8988T (cell line): Measurements from ENCODE around the gene PP2D1.
"Not testable (repeated sequence)": the region's sequence is repeated elsewhere in the genome, so short reads cannot be mapped to it uniquely, and the experiment has no call there.

ENCODE experiments used
- DNase-seq: peaks from one replicate; pipeline ENCODE4 v3.0.0; 2011

The PP2D1 gene

GRCh38 chr3:19961960-19962359, 50.1 kb downstream of the PP2D1 start:
- no peak for DNase-seq

GRCh38 chr3:19960696-19961095, 51.4 kb downstream of the PP2D1 start:
- DNase-seq: no peak

GRCh38 chr3:19959505-19959904, 52.6 kb downstream of the PP2D1 start:
- DNase-seq: no peak

DNA sequence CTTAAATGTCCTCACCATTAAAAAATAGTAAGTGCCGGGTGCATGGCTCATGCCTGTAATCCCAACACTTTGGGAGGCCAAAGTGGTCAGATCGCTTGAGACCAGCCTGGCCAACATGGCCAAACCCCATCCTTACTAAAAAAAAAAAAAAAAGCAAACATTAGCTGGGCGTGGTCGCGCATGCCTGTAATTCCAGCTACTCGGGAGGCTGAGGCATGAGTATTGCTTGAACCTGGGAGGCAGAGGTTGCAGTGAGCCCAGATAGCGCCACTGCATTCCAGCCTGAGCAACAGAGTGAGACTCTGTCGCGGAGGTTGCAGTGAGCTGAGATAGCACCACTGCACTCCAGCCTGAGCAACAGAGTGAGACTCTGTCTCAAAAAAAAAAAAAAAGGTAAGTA, 54.7 kb downstream of the PP2D1 start:
- DNase-seq: not testable (repeated sequence)

- no peak for DNase-seq
Observed at GRCh38 chr3:19954676-19955075, 57.4 kb downstream of the PP2D1 start.

GRCh38 chr3:19950316-19950715, 61.7 kb downstream of the PP2D1 start:
- no peak for DNase-seq

GRCh38 chr3:19948226-19948591, 63.9 kb downstream of the PP2D1 start:
- no peak for DNase-seq

- DNase-seq: no peak
Observed at GRCh38 chr3:19947549-19948225, 64.4 kb downstream of the PP2D1 start.

- peak; percentile 85 for DNase-seq
Observed at GRCh38 chr3:19946832-19947548, 65.1 kb downstream of the PP2D1 start, which contains the start of gene RAB5A. TSS of gene RAB5A (plus strand) at chr3:19947097. CDS start at chr3:19950899, 3,802 bp downstream.

GRCh38 chr3:19945969-19946831, 65.9 kb downstream of the PP2D1 start:
- DNase-seq: no peak

GRCh38 chr3:19945534-19945933, 66.5 kb downstream of the PP2D1 start:
- no peak for DNase-seq

- no peak for DNase-seq
Observed at GRCh38 chr3:19940643-19941042, 71.4 kb downstream of the PP2D1 start.

DNA sequence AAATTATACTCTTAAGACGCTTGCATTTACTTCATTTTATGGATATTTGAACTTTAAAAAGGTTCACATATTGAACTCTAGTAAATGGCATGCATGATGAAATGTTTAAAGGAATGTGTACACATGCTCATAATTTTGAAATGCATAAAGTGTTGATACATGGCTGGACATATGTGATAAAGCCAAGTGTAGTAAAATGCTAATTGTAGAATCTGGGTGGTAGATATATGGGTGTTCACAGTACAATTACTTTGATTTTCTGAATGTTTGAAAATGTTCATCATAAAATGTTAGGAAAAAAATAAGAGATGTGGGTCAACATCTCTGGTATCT, 73.8 kb downstream of the PP2D1 start:
- no peak for DNase-seq

GRCh38 chr3:19937459-19938294, 74.4 kb downstream of the PP2D1 start:
- no peak for DNase-seq
